GM12878 (cell line): ENCODE data around the gene DUOX1.

Source experiments
- BCL11A ChIP-seq: IDR thresholded peaks from 2 replicates; pipeline ENCODE4 v1.6.1; 2011; ENCODE audit warnings: low read depth, low read length
- CBX5 ChIP-seq: sonication (generic); IDR thresholded peaks from 2 replicates; pipeline ENCODE4 v1.6.1; 2016; ENCODE audit warnings: low read depth, moderate library complexity, mild to moderate bottlenecking, inconsistent platforms
- CTCF ChIP-seq, 3 experiments: IDR thresholded peaks in 2 of 3; conservative IDR thresholded peaks in 1 of 3; 2 replicates each; pipeline ENCODE4 v1.5.1; 2011; ENCODE audit warnings: low read depth in 3 of 3, low read length in 3 of 3, mild to moderate bottlenecking in 3 of 3, control low read depth in 2 of 3, moderate library complexity in 2 of 3, inconsistent platforms in 1 of 3, mixed read lengths in 1 of 3; ENCODE audit not compliant: control insufficient read depth in 2 of 3, insufficient read depth in 1 of 3; ENCODE audit errors: extremely low read depth in 1 of 3
- KAT2A ChIP-seq: conservative IDR thresholded peaks from 2 replicates; pipeline ENCODE4 v1.6.1; 2011; ENCODE audit warnings: low read depth, low read length; ENCODE audit not compliant: control insufficient read depth
- NR2C1 ChIP-seq: fragments of 450-650 bp; IDR thresholded peaks from 2 replicates; pipeline ENCODE4 v1.6.1; 2017; ENCODE audit warnings: antibody characterized with exemption, mild to moderate bottlenecking, moderate library complexity
- POLR2A ChIP-seq: IDR thresholded peaks from 2 replicates; pipeline ENCODE4 v1.6.1; 2011; ENCODE audit warnings: low read depth, mild to moderate bottlenecking, low read length
- RAD21 ChIP-seq: IDR thresholded peaks from 2 replicates; pipeline ENCODE4 v1.6.1; 2011; ENCODE audit warnings: mild to moderate bottlenecking, low read depth, low read length, moderate library complexity; ENCODE audit not compliant: insufficient read depth
- USF2 ChIP-seq: IDR thresholded peaks from 2 replicates; pipeline ENCODE4 v1.6.1; 2011; ENCODE audit warnings: low read depth, low read length, improper control_type of control experiment, borderline replicate concordance
- YY1 ChIP-seq: IDR thresholded peaks from 2 replicates; pipeline ENCODE4 v1.6.1; 2011; ENCODE audit warnings: low read depth, mild to moderate bottlenecking, low read length
- TF ChIP-seq, protein P1 (sequence below): IDR thresholded peaks from 2 replicates; pipeline ENCODE4 v1.6.1; 2011; ENCODE audit warnings: low read depth, mild to moderate bottlenecking, low read length, moderate library complexity, borderline replicate concordance; ENCODE audit errors: extremely low read depth

- TF ChIP-seq CTCF (IDR thresholded peaks at IDR 0.05 in 2 of 3, conservative IDR thresholded peaks at IDR 0.05 in 1 of 3; ENCODE audit: control insufficient read depth in 2 of 3, extremely low read depth in 1 of 3, insufficient read depth in 1 of 3, low read depth in 3 of 3, low read length in 3 of 3) (no peak), RAD21 (no peak), USF2 (no peak), YY1 (no peak), NR2C1 (no peak), POLR2A (no peak), KAT2A (no peak), CBX5 (no peak), BCL11A (no peak)
- TF ChIP-seq, protein P1, sequence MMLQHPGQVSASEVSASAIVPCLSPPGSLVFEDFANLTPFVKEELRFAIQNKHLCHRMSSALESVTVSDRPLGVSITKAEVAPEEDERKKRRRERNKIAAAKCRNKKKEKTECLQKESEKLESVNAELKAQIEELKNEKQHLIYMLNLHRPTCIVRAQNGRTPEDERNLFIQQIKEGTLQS: no peak
These were observed 24.2 kb upstream of the DUOX1 start for GRCh38 chr15:45105586-45105985.
